Mesenteric fat pad (tissue), 1 donor: ENCODE results near the gene NSFL1C. TPM values are rescaled to one million over a fixed set of nuclear protein-coding genes. Genes with fewer than 3 reads are reported as not detected.
A peak's percentile ranks its signal among the peaks of the same experiment; 100 is the strongest.

Experiments used
- DNase-seq: peaks from one replicate; pipeline ENCODE4 v3.0.0-alpha.2; 2020; ENCODE audit warnings: low spot score
- total RNA-seq: library from RNA; stranded (reverse); fragmentation: NEBNext Ultra II Directional; extraction: Animal tissue kit (Norgen Biotek cat#: 25700); gene quantifications from one replicate; pipeline ENCODE4 v1.2.1, GENCODE V29; 2021
- donor health status: DM: yes; HTN: yes; CAD: no.

Gene NSFL1C
- total RNA-seq, 1 donor from 2014 or later: 78.6 TPM

- DNase-seq: peak; percentile 97
Measured at GRCh38 chr20:1392693-1393506, 73.7 kb downstream of the NSFL1C start, which contains the start of gene FKBP1A. TSS of gene FKBP1A (minus strand) at chr20:1393054. CDS start at chr20:1392998, 56 bp downstream.

GRCh38 chr20:1392443-1392692 lies 74.3 kb downstream of the NSFL1C start:
- no peak for DNase-seq

Other genes with a start within 250 kb of the NSFL1C start
- gene RAD21L1, start 240.8 kb downstream of the NSFL1C start, total RNA-seq: not detected
- gene SNPH, start 200.6 kb downstream of the NSFL1C start, total RNA-seq: 4.9 TPM
- 7.2 TPM for gene SDCBP2, start 137.7 kb downstream of the NSFL1C start, total RNA-seq
- gene FKBP1A, start 73.8 kb downstream of the NSFL1C start, total RNA-seq: 384 TPM
- gene SIRPB2, start 24.6 kb upstream of the NSFL1C start, total RNA-seq: 25.5 TPM
- gene SIRPD, start 90.9 kb upstream of the NSFL1C start, total RNA-seq: 0.42 TPM
- 7.6 TPM for gene SIRPB1, start 153.2 kb upstream of the NSFL1C start, total RNA-seq
- not detected for gene SIRPG, start 190.9 kb upstream of the NSFL1C start, total RNA-seq